ENCODE measurements around the gene OR4C3. TPM values are rescaled to one million over a fixed set of nuclear protein-coding genes. Genes with fewer than 3 reads are reported as not detected.

The OR4C3 gene
- not detected in 2 replicates for total RNA-seq

DNA sequence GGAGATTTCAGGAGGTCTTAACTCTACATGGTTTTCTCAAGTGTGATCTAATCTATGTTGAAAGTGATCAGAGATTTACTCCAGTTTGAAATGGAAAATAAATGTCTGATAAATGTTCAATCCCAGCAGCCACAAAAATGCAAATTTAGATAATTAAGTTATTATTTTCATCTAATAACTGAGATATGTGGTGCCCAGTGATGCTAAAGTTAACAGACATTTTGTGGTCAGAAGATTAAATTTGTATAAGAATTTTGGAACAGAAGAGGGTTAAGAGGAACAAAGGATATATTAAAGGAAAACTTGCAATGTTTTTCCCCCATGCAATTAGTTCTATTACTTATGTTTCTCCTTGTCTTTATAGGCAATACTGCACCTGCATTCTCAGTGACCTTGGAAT is at the start of gene OR4C3:
TSS of gene OR4C3 (plus strand) at position 301 of the 400 bp plus-strand sequence. CDS start 102 bp downstream, outside the sequence.

DNA sequence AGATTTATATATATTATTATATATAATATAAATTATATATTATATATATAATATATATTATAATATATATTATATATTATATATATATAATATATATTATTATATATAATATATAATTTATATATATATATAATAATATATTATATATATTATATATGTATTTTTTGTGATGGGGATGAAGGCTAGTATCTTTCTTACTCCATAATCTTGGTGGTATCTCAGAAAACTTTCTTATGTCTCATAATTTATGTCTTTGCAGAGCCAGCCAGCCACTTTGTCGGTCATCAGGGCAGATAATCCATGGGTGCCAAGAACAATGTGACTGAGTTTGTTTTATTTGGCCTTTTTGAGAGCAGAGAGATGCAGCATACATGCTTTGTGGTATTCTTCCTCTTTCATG is 18.8 kb upstream of the OR4C3 start, which contains the start of gene OR4S1:
TSS of gene OR4S1 (plus strand) at position 301 of the 400 bp plus-strand sequence. CDS start at position 301, 0 bp downstream.

DNA sequence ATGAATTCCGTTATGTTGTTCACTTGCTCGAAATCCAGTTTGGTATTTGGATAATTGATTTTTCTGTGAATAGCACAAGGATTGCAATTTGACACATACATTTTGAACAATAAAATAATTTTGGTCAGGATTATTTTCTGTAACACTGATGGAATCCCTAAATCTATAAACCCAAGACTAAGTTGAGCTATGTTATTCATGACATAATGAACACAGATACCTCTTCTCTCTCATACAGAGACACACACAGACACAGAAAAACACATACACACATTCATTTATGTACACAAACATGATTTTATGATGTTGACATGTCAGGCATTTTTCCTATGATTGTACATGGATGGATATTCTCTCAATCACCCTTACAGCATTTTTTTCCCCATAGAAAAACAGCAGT is 41.6 kb downstream of the OR4C3 start, which contains the start of gene OR4C5:
TSS of gene OR4C5 (minus strand) at position 101 of the 400 bp plus-strand sequence. CDS start at position 101, 0 bp downstream.

Other genes starting within 250 kb of the OR4C3 start
- gene OR4B1, start 108.1 kb upstream of the OR4C3 start, total RNA-seq = not detected in 2 replicates
- gene OR4X2, start 79.8 kb upstream of the OR4C3 start, total RNA-seq = not detected in 2 replicates
- not detected in 2 replicates for gene OR4X1, start 61.1 kb upstream of the OR4C3 start, total RNA-seq
- not detected in 2 replicates for gene OR4S1, start 18.7 kb upstream of the OR4C3 start, total RNA-seq
- gene OR4C5, start 41.5 kb downstream of the OR4C3 start, total RNA-seq = not detected in 2 replicates
- gene OR4A47, start 163.9 kb downstream of the OR4C3 start, total RNA-seq = not detected in 2 replicates